ENCODE data around the gene HOMER2. TPM values are rescaled to one million over a fixed set of nuclear protein-coding genes. Genes with fewer than 3 reads are reported as not detected.

Gene HOMER2
- polyA plus RNA-seq, 3 donors: 0.92 to 2.4 (median 1.6) TPM

DNA sequence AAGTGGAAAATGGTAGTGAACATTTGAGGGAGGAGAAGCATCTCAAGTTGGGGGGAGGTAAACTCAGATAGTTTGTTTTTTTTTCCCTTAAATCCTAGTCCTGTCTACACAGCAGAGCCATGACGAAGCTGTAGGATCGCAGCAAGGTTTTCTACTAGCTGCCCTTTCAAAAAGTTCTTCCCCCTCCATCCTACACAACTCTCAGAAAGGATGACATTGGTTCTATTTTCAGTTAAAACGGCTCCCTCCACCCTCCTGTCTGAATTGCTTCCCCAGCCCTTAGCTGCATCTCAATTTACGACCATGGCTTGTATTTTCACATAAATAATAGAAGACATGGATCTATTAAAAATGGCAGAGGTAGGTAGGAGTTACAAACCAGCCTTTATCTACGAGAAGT, 2.2 kb downstream of the HOMER2 start:
- H3K4me3 Mint-ChIP-seq: no peak overlapping the region
- H3K9ac ChIP-seq (ENCODE audit: insufficient read depth, low read length, poor library complexity, severe bottlenecking): no peak overlapping the region

DNA sequence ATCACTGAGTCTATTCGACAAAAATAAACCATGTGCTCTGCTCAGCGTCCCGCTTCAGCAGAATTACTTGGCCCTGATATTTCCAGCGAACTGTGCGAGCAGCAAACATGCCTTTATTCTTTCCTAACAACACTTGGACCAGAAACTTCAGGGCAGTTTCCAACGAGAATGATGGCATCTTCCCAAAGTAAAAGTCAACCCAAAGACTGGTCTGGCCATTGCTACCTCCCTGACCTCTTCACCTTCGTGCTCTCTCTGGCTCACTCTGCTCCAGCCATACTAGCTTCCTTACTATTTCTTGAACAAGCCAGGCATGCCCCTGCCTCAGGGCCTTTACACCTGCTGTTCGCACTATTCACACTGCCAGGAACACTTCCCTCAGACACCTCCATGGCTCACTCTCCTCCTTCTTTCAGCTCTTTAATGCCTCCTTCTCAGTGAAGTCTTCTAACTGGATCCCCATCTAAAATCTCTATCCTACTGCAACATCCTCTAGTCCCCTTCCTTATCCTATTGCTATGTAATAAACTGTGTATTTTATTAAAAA, 6.3 kb downstream of the HOMER2 start:
- 95% methylated on average over 8 of the region's 8 CpGs for WGBS (ENCODE audit: insufficient coverage)

More for the DNA sequence above, 2.2 kb downstream of the HOMER2 start:
- Mint-ChIP-seq H3K9me3 (peaks cover 0 to 10% (median 2%) of the 10 kb centered on the region in 7 donors), H3K4me1 (peaks cover 10% of the 10 kb centered on the region), H3K27ac (no peak overlapping the region), H3K36me3 (no peaks in the 10 kb centered on the region), H3K27me3 (ENCODE audit: low read depth in 3 of 3) (peaks cover 10 to 12% (median 11%) of the 10 kb centered on the region in 3 donors)
- no peak overlapping the region for H3K4me3 ChIP-seq (replicated peaks in 1 of 3; ENCODE audit: low read depth in 2 of 3, low read length in 3 of 3)
- no peak overlapping the region for H3K27ac ChIP-seq (ENCODE audit: low read depth in 1 of 2, low read length in 2 of 2)
- H3K9me3 ChIP-seq (replicated peaks in 1 of 2; ENCODE audit: control insufficient read depth in 1 of 2, insufficient read depth in 1 of 2, low read length in 2 of 2): no peaks in the 10 kb centered on the region
- TF ChIP-seq, protein P1, sequence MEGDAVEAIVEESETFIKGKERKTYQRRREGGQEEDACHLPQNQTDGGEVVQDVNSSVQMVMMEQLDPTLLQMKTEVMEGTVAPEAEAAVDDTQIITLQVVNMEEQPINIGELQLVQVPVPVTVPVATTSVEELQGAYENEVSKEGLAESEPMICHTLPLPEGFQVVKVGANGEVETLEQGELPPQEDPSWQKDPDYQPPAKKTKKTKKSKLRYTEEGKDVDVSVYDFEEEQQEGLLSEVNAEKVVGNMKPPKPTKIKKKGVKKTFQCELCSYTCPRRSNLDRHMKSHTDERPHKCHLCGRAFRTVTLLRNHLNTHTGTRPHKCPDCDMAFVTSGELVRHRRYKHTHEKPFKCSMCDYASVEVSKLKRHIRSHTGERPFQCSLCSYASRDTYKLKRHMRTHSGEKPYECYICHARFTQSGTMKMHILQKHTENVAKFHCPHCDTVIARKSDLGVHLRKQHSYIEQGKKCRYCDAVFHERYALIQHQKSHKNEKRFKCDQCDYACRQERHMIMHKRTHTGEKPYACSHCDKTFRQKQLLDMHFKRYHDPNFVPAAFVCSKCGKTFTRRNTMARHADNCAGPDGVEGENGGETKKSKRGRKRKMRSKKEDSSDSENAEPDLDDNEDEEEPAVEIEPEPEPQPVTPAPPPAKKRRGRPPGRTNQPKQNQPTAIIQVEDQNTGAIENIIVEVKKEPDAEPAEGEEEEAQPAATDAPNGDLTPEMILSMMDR (IDR thresholded peaks at IDR 0.05): no peak
- no peaks in the 10 kb centered on the region for H3K36me3 ChIP-seq (replicated peaks in 1 of 2; ENCODE audit: control insufficient read depth in 1 of 2, insufficient read depth in 2 of 2, low read length in 2 of 2)
- DNase-seq: no peak
- H3K79me2 ChIP-seq (ENCODE audit: insufficient read depth, low read length): no peaks in the 10 kb centered on the region
- no CpG with 5 or more reads among the region's 5 CpGs for WGBS (ENCODE audit: insufficient coverage)
- no peaks in the 10 kb centered on the region for H4K20me1 ChIP-seq (ENCODE audit: insufficient read depth, low read length)
- peaks cover 14 to 19% of the 10 kb centered on the region in 2 donors for H3K4me1 ChIP-seq (ENCODE audit: control insufficient read depth in 1 of 2, insufficient read depth in 2 of 2, low read length in 2 of 2)
- H3K27me3 ChIP-seq (ENCODE audit: control insufficient read depth in 2 of 2, insufficient read depth in 2 of 2, low read length in 2 of 2): peaks cover 17 to 24% of the 10 kb centered on the region in 2 donors
- H3K4me2 ChIP-seq (replicated peaks; ENCODE audit: extremely low read depth, low read length, poor library complexity, severe bottlenecking): no peak overlapping the region
- H2AFZ ChIP-seq (ENCODE audit: insufficient read depth, low read depth, low read length, poor library complexity, severe bottlenecking): no peak overlapping the region
- intact Hi-C loops (cut with micrococcal nuclease): no loop called here

More for the DNA sequence above, 6.3 kb downstream of the HOMER2 start:
- H3K36me3 Mint-ChIP-seq: no peaks in the 10 kb centered on the region
- H3K27me3 Mint-ChIP-seq (ENCODE audit: low read depth in 3 of 3): peaks cover 0 to 3% (median 1%) of the 10 kb centered on the region in 3 donors
- Histone ChIP-seq H3K9me3 (replicated peaks in 1 of 2; ENCODE audit: control insufficient read depth in 1 of 2, insufficient read depth in 1 of 2, low read length in 2 of 2) (no peaks in the 10 kb centered on the region), H3K79me2 (ENCODE audit: insufficient read depth, low read length) (no peaks in the 10 kb centered on the region), H3K4me3 (replicated peaks in 1 of 3; ENCODE audit: low read depth in 2 of 3, low read length in 3 of 3) (no peak overlapping the region), H3K36me3 (replicated peaks in 1 of 2; ENCODE audit: control insufficient read depth in 1 of 2, insufficient read depth in 2 of 2, low read length in 2 of 2) (no peaks in the 10 kb centered on the region), H2AFZ (ENCODE audit: insufficient read depth, low read depth, low read length, poor library complexity, severe bottlenecking) (no peak overlapping the region), H3K27ac (ENCODE audit: low read depth in 1 of 2, low read length in 2 of 2) (no peak overlapping the region), H4K20me1 (ENCODE audit: insufficient read depth, low read length) (no peaks in the 10 kb centered on the region), H3K9ac (ENCODE audit: insufficient read depth, low read length, poor library complexity, severe bottlenecking) (no peak overlapping the region), H3K4me1 (ENCODE audit: control insufficient read depth in 1 of 2, insufficient read depth in 2 of 2, low read length in 2 of 2) (peaks cover 15 to 16% of the 10 kb centered on the region in 2 donors), H3K27me3 (ENCODE audit: control insufficient read depth in 2 of 2, insufficient read depth in 2 of 2, low read length in 2 of 2) (peaks cover 8 to 9% of the 10 kb centered on the region in 2 donors), H3K4me2 (replicated peaks; ENCODE audit: extremely low read depth, low read length, poor library complexity, severe bottlenecking) (no peak overlapping the region)
- no peak for DNase-seq
- peaks cover 0 to 3% (median 0%) of the 10 kb centered on the region in 7 donors for H3K9me3 Mint-ChIP-seq
- no peak overlapping the region for H3K4me3 Mint-ChIP-seq
- H3K4me1 Mint-ChIP-seq: peaks cover 16% of the 10 kb centered on the region
- TF ChIP-seq, protein P1 (IDR thresholded peaks at IDR 0.05): no peak
- H3K27ac Mint-ChIP-seq: peak overlapping the region in 3 of 7 donors; percentile 56 to 73 (median 67)
- intact Hi-C loops (cut with micrococcal nuclease): no loop called here

Data from CD14-positive monocyte (primary cell).